Left kidney (tissue), 2 donors: ENCODE measurements around the gene MBD6. TPM values are rescaled to one million over a fixed set of nuclear protein-coding genes. Genes with fewer than 3 reads are reported as not detected.
"Not testable (repeated sequence)": the region's sequence is repeated elsewhere in the genome, so short reads cannot be mapped to it uniquely, and the experiment has no call there.

Experiments used
- DNase-seq: peaks from one replicate; pipeline ENCODE4 v3.0.0-alpha.2; 2013
- polyA plus RNA-seq: library from polyadenylated mRNA; unstranded; fragments of 120-200 nt; gene quantifications from one replicate; pipeline ENCODE4 v1.2.1, GENCODE V29; 2013; ENCODE audit not compliant: insufficient read length

The MBD6 gene
- polyA plus RNA-seq, 1 donor = 73.5 TPM

DNA sequence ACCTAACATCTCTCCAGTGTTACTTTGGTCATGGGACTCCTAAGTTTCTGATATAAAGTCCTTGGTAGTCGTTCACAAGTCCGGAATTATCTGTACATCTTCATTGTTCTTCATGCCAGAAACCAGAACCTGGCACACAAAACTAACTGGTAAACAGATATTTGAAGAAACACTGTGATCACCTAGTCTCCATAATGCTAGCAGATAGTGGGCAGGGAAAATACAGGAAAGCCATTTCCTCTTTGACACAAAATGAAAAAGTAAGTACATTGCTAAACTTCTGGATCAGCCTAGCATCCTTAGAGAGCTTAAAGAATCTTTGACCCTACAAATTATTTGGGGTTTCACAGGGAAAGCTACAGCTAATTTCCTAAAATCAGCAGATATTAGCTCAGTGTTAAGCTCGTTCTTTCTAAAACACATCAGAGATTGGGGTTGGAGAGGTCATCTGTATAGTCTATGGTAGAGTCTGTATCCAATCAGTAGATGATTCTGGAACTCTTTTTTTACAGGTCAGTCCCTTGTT is 7.2 kb upstream of the MBD6 start:
- DNase-seq = no peak

- no peak for DNase-seq
These were observed 6.6 kb upstream of the MBD6 start for GRCh38 chr12:57515934-57516541.

- no peak for DNase-seq
These were observed 5.9 kb upstream of the MBD6 start for GRCh38 chr12:57516617-57517153.

DNA sequence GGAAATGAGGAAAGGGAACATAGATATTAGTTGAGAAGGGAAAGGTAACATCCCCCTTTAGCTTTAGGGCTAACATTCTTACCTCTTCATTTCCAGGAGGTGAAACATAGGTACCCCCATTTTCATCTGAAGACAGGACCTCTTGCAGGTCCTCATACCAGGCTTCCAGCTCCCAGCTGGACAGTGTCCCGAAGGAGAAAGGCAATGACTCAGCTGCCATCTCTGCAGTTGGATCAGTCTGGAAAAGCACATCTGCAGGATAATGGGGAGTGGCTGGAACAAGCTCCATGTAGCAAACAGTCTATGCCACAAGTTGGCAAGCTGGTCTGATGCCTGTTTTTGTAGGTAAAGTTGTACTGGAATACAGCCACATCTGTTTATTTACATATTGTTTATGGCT is 5.4 kb upstream of the MBD6 start:
- DNase-seq = no peak

DNA sequence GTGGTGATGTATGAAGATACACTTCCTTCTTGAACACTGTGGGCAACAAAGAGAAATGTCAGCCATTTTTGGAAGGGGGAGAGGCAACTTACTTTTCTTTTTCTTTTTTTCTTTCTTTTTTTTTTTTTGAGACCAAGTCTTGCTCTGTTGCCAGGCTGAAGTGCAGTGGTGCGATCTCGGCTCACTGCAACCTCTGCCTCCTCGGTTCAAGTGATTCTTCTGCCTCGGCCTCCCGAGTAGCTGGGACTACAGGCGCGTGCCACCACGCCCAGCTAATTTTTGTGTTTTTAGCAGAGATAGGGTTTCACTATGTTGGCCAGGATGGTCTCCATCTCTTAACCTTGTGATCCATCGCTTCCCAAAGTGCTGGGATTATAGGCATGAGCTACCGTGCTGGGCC is 4.9 kb upstream of the MBD6 start:
- DNase-seq = not testable (repeated sequence)

- DNase-seq = no peak
These were observed 4.3 kb upstream of the MBD6 start for GRCh38 chr12:57518176-57518919.

DNA sequence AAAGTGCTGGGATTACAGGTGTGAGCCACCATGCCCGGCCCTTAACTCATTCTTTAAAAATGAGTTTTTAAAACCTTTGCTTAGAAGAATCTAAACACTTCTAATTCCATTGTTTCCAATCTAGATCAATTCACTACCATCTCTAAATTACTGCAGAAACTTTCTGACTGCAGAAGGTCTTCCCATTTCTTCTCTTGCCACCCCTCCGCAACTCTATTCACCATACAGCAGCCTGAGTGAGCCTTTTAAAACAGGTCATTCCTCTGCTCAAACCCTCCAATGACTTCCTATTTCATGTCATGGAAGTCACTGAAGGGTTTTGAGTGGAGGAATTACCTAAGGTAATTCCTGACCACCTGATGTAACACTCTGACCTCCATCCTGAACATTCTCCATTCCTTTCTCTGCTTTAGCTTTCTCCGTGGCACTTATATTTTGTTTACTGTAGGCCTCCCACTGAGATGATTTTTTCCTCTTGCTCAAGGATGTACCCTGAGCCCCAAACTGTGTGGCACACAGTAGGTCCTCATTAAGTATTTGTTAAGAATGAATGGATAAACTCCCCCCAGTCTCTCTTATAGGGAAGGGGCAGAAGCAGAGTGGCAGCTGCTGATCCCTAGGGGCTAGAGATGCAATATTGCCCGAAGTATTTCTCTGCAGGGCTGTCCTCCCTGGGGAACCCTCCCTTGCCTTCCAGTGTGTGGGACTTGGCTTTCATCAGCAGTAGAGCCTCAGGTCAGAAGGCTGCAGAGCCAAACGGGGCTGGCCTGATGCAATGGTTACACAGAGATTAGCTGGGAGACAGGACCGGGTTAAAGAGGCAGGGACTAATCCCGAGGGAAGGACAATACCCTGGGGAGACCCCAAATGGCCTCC is 3.5 kb upstream of the MBD6 start:
- DNase-seq = no peak

- peak; percentile 33 for DNase-seq
These were observed 2.9 kb upstream of the MBD6 start for GRCh38 chr12:57519796-57520052.

- DNase-seq = peak; percentile 98
These were observed 2.4 kb upstream of the MBD6 start, which contains the start of gene DDIT3 for GRCh38 chr12:57520053-57520818. DDIT3 (minus strand) TSS chr12:57520514; CDS start chr12:57517406, 3,108 bp downstream.

DNA sequence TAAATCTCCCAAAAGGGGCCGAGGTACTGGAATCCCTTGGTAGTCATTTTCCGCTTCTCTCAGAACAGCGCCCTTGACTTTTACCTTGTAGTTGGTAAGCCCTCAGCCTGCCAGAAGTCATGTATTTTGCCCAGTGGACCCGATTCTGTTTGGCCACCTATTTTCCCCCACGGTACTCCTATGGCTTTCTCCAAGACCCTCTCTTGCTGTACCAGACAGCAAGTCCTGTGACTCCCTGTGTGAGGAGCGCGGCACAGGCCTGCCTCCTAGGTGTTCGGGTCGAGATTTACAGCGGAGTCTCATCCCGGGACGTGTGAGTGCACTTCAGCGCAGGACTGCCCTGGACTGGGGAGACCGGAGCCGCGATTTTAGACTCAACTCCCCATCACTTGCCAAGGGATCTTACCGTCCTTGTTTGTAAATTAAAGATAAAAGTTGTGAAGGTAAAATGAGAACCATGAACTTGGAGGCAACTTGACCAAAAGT is 1.1 kb upstream of the MBD6 start:
- DNase-seq = peak; percentile 49

- peak; percentile 72 for DNase-seq
These were observed 472 bp downstream of the MBD6 start for GRCh38 chr12:57522887-57523705.

GRCh38 chr12:57523706-57524614 is 1.3 kb downstream of the MBD6 start:
- DNase-seq = no peak

DNA sequence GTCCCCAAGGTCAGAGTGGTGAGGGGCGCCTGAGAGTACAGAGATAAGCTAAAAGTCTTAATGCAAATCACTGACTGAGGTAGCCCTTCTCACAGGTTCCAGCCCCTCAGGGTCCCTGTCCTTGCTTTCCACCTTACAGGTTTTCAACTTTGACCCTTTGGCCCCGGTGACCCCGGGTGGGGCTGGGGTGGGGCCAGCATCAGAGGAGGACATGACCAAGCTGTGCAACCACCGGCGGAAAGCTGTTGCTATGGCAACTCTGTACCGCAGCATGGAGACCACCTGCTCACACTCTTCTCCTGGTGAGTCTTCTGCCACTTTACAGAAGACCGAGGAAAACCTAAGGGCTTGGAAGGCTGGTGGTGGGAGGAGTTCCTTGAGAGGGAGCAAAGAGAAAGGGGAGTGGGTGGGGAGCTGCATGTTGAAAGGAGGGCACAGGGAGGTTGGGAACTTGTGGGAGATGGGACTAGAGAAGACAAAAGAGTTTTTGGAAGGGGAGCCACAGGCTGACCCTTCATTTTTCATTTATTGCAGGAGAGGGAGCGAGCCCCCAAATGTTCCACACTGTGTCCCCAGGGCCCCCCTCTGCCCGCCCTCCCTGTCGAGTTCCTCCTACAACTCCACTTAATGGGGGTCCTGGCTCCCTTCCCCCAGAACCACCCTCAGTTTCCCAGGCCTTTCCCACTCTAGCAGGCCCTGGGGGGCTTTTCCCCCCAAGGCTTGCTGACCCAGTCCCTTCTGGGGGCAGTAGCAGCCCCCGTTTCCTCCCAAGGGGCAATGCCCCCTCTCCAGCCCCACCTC is 2.4 kb downstream of the MBD6 start:
- no peak for DNase-seq

DNA sequence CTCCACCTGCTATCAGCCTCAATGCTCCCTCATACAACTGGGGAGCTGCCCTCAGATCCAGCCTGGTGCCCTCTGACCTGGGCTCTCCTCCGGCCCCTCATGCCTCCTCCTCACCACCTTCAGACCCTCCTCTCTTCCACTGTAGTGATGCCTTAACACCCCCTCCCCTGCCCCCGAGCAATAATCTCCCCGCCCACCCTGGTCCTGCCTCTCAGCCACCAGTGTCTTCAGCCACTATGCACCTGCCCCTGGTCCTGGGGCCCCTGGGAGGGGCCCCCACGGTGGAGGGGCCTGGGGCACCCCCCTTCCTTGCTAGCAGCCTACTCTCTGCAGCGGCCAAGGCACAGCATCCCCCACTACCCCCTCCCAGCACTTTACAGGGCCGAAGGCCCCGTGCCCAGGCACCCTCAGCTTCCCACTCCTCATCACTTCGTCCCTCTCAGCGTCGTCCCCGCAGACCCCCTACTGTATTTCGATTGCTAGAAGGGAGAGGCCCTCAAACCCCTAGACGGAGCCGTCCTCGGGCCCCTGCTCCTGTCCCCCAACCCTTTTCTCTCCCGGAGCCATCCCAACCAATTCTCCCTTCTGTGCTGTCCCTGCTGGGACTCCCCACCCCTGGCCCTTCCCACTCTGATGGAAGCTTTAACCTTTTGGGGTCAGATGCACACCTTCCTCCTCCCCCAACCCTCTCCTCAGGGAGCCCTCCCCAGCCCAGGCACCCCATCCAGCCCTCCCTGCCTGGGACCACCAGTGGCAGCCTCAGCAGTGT is 3.2 kb downstream of the MBD6 start:
- no peak for DNase-seq

- no peak for DNase-seq
These were observed 4.0 kb downstream of the MBD6 start for GRCh38 chr12:57526477-57527126.

DNA sequence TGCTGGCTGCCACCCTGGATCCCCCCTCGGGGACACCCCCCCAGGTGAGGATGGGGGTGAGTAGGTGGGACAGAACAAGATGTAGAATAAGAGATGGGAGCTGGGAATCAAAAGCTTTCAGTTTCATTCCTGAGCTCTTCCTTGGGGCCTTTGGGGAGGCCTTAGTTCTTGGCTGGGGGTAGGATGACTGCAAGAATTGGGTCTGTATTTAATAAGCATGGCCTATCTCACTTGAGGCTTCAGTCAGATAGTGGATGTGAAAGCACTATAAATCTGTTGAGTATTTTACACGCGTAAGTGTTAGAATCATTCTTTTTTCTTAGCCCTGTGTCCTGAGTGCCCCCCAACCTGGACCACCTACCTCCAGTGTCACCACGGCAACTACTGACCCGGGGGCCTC is 4.6 kb downstream of the MBD6 start:
- DNase-seq = no peak

DNA sequence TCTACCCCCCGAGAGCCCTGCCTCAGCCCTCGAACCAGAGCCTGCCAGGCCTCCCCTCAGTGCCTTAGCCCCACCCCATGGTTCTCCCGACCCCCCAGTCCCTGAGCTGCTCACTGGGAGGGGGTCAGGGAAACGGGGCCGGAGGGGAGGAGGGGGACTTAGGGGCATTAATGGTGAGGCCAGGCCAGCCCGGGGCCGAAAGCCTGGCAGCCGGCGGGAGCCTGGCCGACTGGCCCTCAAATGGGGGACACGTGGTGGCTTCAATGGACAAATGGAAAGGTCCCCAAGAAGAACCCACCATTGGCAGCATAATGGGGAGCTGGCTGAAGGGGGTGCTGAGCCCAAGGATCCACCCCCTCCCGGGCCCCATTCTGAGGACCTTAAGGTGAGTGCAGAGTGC is 5.6 kb downstream of the MBD6 start:
- no peak for DNase-seq
